Measurements from ENCODE around the gene ZBTB4. TPM values are rescaled to one million over a fixed set of nuclear protein-coding genes. Genes with fewer than 3 reads are reported as not detected.

Gene ZBTB4
- total and polyA plus RNA-seq, 9 of the 15 experiments (the other 6 are each of a cell fraction or from before 2014, with no cell fraction given) = 0.92 to 6.9 (median 3.3) TPM

DNA sequence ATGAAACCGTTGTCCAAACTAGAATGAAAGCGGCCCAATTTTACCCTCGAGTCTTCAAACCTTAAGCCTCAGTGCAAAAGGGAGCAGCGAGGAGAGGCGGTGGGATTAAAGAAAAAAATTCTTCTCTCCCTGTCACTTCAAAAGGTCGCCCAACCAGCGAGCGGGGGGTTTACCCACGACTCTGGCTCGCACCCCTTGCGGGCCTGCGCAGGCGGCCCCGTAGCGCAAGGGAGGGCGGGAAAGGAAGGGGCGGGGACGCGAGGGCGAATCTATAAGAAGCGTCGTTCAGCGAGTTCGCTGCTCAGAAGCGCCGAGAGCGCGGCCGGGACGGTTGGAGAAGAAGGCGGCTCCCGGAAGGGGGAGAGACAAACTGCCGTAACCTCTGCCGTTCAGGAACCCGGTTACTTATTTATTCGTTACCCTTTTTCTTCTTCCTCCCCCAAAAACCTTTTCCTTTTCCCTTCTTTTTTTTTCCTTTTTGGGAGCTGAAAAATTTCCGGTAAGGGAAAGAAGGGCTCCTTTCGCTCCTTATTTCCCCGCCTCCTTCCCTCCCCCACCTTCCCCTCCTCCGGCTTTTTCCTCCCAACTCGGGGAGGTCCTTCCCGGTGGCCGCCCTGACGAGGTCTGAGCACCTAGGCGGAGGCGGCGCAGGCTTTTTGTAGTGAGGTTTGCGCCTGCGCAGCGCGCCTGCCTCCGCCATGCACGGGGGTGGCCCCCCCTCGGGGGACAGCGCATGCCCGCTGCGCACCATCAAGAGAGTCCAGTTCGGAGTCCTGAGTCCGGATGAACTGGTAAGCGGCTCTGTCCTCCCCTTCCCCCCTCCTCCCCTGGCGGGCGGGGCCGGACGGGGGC lies 4.9 kb upstream of the ZBTB4 start, which contains the start of gene POLR2A (continued):
- TF ChIP-seq, protein P1, sequence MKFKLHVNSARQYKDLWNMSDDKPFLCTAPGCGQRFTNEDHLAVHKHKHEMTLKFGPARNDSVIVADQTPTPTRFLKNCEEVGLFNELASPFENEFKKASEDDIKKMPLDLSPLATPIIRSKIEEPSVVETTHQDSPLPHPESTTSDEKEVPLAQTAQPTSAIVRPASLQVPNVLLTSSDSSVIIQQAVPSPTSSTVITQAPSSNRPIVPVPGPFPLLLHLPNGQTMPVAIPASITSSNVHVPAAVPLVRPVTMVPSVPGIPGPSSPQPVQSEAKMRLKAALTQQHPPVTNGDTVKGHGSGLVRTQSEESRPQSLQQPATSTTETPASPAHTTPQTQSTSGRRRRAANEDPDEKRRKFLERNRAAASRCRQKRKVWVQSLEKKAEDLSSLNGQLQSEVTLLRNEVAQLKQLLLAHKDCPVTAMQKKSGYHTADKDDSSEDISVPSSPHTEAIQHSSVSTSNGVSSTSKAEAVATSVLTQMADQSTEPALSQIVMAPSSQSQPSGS (CRISPR knock-in tag; IDR thresholded peaks at IDR 0.05) = no peak
- 0 out of 2 replicates have a peak, but pooled peaks have one; percentile 13 for TF ChIP-seq RHOXF2B (CRISPR knock-in tag; conservative IDR thresholded peaks at IDR 0.05)
- TF ChIP-seq ZNF431 (CRISPR knock-in tag; IDR thresholded peaks at IDR 0.05) = peak; percentile 46
- TF ChIP-seq CHCHD3 (CRISPR knock-in tag; IDR thresholded peaks at IDR 0.05) = peak; percentile 88
- peak in 1 of 2 experiments; percentile 17; a peak in 1 of 4 replicates for TF ChIP-seq RCOR1 (IDR thresholded peaks at IDR 0.05; ENCODE audit: borderline replicate concordance in 1 of 2, low read depth in 2 of 2, low read length in 2 of 2)
- TF ChIP-seq, protein P2, sequence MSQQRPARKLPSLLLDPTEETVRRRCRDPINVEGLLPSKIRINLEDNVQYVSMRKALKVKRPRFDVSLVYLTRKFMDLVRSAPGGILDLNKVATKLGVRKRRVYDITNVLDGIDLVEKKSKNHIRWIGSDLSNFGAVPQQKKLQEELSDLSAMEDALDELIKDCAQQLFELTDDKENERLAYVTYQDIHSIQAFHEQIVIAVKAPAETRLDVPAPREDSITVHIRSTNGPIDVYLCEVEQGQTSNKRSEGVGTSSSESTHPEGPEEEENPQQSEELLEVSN (IDR thresholded peaks at IDR 0.05; ENCODE audit: borderline replicate concordance in 1 of 2, extremely low read depth in 1 of 2, insufficient read depth in 1 of 2, insufficient read length in 1 of 2, low read depth in 1 of 2, low read length in 1 of 2, poor library complexity in 1 of 2, severe bottlenecking in 1 of 2) = peak; percentile 39 to 82
- no peak; the same call in 1 of the 2 replicates for TF ChIP-seq ARID1B (IDR thresholded peaks at IDR 0.05)
- TF ChIP-seq, protein P3, sequence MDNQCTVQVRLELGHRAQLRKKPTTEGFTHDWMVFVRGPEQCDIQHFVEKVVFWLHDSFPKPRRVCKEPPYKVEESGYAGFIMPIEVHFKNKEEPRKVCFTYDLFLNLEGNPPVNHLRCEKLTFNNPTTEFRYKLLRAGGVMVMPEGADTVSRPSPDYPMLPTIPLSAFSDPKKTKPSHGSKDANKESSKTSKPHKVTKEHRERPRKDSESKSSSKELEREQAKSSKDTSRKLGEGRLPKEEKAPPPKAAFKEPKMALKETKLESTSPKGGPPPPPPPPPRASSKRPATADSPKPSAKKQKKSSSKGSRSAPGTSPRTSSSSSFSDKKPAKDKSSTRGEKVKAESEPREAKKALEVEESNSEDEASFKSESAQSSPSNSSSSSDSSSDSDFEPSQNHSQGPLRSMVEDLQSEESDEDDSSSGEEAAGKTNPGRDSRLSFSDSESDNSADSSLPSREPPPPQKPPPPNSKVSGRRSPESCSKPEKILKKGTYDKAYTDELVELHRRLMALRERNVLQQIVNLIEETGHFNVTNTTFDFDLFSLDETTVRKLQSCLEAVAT (IDR thresholded peaks at IDR 0.05) = peak; percentile 94 to 98
- peak; percentile 99 for TF ChIP-seq KDM5B (IDR thresholded peaks at IDR 0.05; ENCODE audit: insufficient replicate concordance, low read depth, low read length)
- no peak; the same call in 1 of the 2 replicates for TF ChIP-seq ZNF274 (IDR thresholded peaks at IDR 0.05; ENCODE audit: borderline replicate concordance, low read depth, low read length)
- peak; percentile 44; the same call in 1 of the 2 replicates for TF ChIP-seq ZSCAN32 (CRISPR knock-in tag; IDR thresholded peaks at IDR 0.05)
- peak; percentile 52 for TF ChIP-seq BHLHE40 (IDR thresholded peaks at IDR 0.05; ENCODE audit: low read length)
- peak; percentile 80 for TF ChIP-seq ELF2 (CRISPR knock-in tag; IDR thresholded peaks at IDR 0.05)
- TF ChIP-seq, protein P4, sequence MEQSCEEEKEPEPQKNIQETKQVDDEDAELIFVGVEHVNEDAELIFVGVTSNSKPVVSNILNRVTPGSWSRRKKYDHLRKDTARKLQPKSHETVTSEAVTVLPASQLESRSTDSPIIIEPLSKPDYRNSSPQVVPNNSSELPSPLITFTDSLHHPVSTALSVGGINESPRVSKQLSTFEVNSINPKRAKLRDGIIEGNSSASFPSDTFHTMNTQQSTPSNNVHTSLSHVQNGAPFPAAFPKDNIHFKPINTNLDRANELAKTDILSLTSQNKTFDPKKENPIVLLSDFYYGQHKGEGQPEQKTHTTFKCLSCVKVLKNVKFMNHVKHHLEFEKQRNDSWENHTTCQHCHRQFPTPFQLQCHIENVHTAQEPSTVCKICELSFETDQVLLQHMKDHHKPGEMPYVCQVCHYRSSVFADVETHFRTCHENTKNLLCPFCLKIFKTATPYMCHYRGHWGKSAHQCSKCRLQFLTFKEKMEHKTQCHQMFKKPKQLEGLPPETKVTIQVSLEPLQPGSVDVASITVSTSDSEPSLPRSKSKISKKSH (CRISPR knock-in tag; IDR thresholded peaks at IDR 0.05) = no peak
- TF ChIP-seq SAFB (IDR thresholded peaks at IDR 0.05; ENCODE audit: borderline replicate concordance, low read depth, low read length) = no peak
